GM23338 (cell line): Measurements from ENCODE around the gene RNF121.

Source experiments
- CREB1 ChIP-seq: fragments of 250-450 bp; sonication (Bioruptor Pico); IDR thresholded peaks from 2 replicates; pipeline ENCODE4 v1.5.0; 2020; ENCODE audit warnings: low read depth, mild to moderate bottlenecking, moderate library complexity
- EZH2 ChIP-seq: fragments of 200-600 bp; sonication (generic); IDR thresholded peaks from one replicate; pipeline ENCODE4 v1.8.0; 2017; ENCODE audit warnings: antibody characterized with exemption, mild to moderate bottlenecking, low read depth; ENCODE audit not compliant: unreplicated experiment
- EZH2phosphoT487 ChIP-seq: fragments of 200-600 bp; sonication (generic); IDR thresholded peaks from one replicate; pipeline ENCODE4 v1.8.1; 2018; ENCODE audit warnings: antibody characterized with exemption; ENCODE audit not compliant: unreplicated experiment
- JUNB ChIP-seq: IDR thresholded peaks from one replicate; pipeline ENCODE4 v1.6.1; 2016; ENCODE audit warnings: antibody characterized with exemption; ENCODE audit not compliant: unreplicated experiment
- NANOG ChIP-seq: IDR thresholded peaks from 2 replicates; pipeline ENCODE4 v1.6.1; 2016; ENCODE audit warnings: antibody characterized with exemption, borderline replicate concordance
- POLR2AphosphoS5 ChIP-seq: IDR thresholded peaks from 2 replicates; pipeline ENCODE4 v1.6.1; 2016; ENCODE audit warnings: antibody characterized with exemption, low read depth
- STAT1 ChIP-seq: IDR thresholded peaks from one replicate; pipeline ENCODE4 v1.6.1; 2016; ENCODE audit warnings: antibody characterized with exemption; ENCODE audit not compliant: unreplicated experiment
- ZNF114 ChIP-seq: fragments of 250-450 bp; sonication (Bioruptor Pico); IDR thresholded peaks from 2 replicates; pipeline ENCODE4 v1.5.0; 2020; ENCODE audit warnings: mild to moderate bottlenecking, moderate library complexity
- ZNF331 ChIP-seq: fragments of 250-450 bp; sonication (Bioruptor Pico); IDR thresholded peaks from 2 replicates; pipeline ENCODE4 v1.5.0; 2020; ENCODE audit warnings: low read depth, mild to moderate bottlenecking, moderate library complexity
- TF ChIP-seq, protein P1 (sequence below): IDR thresholded peaks from one replicate; pipeline ENCODE4 v1.6.1; 2018; ENCODE audit warnings: antibody characterized with exemption; ENCODE audit not compliant: unreplicated experiment
- TF ChIP-seq, protein P2 (sequence below), 2 experiments: fragments of 200-600 bp in 1 of 2; sonication (generic) in 1 of 2; conservative IDR thresholded peaks; 2 replicates each; pipeline versions ENCODE4 v1.5.1 to v1.6.1; 2016 to 2017; ENCODE audit warnings: antibody characterized with exemption in 2 of 2, low read depth in 2 of 2, mild to moderate bottlenecking in 2 of 2, moderate library complexity in 1 of 2
- TF ChIP-seq, protein P3 (sequence below): IDR thresholded peaks from 2 replicates; pipeline ENCODE4 v1.6.1; 2016; ENCODE audit warnings: antibody characterized with exemption

DNA sequence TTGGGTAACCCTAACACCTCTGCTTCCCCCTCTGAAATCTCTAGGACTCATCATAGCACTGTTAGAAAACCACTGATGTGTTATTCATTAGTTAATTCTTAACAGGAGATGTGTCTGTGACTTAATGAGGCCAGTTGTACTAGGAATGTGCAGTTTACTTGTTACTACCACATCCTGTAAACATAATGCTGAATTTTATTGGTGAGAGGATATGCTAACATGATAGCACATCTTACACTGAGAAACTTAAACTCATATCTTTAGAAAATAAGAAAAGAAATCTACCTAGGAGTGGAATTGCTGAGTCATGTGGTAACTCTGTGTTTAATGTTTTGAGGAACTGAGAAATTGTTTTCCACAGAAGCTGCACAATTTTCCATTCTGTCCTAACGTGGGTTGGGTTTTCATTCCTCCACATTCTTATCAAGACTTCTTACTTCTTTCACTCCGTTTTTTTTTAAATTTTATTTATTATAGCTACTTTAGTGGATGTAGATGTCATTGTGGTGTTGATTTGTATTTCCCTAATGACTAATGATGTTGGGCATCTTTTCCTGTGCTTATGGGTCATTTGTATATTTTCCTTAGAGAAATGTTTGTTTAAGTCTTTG, 33.7 kb downstream of the RNF121 start:
- TF ChIP-seq, protein P1, sequence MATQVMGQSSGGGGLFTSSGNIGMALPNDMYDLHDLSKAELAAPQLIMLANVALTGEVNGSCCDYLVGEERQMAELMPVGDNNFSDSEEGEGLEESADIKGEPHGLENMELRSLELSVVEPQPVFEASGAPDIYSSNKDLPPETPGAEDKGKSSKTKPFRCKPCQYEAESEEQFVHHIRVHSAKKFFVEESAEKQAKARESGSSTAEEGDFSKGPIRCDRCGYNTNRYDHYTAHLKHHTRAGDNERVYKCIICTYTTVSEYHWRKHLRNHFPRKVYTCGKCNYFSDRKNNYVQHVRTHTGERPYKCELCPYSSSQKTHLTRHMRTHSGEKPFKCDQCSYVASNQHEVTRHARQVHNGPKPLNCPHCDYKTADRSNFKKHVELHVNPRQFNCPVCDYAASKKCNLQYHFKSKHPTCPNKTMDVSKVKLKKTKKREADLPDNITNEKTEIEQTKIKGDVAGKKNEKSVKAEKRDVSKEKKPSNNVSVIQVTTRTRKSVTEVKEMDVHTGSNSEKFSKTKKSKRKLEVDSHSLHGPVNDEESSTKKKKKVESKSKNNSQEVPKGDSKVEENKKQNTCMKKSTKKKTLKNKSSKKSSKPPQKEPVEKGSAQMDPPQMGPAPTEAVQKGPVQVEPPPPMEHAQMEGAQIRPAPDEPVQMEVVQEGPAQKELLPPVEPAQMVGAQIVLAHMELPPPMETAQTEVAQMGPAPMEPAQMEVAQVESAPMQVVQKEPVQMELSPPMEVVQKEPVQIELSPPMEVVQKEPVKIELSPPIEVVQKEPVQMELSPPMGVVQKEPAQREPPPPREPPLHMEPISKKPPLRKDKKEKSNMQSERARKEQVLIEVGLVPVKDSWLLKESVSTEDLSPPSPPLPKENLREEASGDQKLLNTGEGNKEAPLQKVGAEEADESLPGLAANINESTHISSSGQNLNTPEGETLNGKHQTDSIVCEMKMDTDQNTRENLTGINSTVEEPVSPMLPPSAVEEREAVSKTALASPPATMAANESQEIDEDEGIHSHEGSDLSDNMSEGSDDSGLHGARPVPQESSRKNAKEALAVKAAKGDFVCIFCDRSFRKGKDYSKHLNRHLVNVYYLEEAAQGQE = no peak
- TF ChIP-seq EZH2 (no peak), CREB1 (CRISPR knock-in tag) (no peak), POLR2AphosphoS5 (no peak), EZH2phosphoT487 (no peak), STAT1 (no peak), JUNB (no peak), ZNF114 (no peak), ZNF331 (CRISPR knock-in tag) (no peak), NANOG (no peak)
- TF ChIP-seq, protein P2, sequence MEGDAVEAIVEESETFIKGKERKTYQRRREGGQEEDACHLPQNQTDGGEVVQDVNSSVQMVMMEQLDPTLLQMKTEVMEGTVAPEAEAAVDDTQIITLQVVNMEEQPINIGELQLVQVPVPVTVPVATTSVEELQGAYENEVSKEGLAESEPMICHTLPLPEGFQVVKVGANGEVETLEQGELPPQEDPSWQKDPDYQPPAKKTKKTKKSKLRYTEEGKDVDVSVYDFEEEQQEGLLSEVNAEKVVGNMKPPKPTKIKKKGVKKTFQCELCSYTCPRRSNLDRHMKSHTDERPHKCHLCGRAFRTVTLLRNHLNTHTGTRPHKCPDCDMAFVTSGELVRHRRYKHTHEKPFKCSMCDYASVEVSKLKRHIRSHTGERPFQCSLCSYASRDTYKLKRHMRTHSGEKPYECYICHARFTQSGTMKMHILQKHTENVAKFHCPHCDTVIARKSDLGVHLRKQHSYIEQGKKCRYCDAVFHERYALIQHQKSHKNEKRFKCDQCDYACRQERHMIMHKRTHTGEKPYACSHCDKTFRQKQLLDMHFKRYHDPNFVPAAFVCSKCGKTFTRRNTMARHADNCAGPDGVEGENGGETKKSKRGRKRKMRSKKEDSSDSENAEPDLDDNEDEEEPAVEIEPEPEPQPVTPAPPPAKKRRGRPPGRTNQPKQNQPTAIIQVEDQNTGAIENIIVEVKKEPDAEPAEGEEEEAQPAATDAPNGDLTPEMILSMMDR (conservative IDR thresholded peaks at IDR 0.05; ENCODE audit: low read depth in 2 of 2) = no peak
- TF ChIP-seq, protein P3, sequence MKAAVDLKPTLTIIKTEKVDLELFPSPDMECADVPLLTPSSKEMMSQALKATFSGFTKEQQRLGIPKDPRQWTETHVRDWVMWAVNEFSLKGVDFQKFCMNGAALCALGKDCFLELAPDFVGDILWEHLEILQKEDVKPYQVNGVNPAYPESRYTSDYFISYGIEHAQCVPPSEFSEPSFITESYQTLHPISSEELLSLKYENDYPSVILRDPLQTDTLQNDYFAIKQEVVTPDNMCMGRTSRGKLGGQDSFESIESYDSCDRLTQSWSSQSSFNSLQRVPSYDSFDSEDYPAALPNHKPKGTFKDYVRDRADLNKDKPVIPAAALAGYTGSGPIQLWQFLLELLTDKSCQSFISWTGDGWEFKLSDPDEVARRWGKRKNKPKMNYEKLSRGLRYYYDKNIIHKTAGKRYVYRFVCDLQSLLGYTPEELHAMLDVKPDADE = no peak
